Activated CD8-positive, alpha-beta memory T cell treated with anti-CD3 and anti-CD28 coated beads for 48 hours (primary cell): ENCODE measurements around the gene FAM53B.

Experiments
- DNase-seq, 3 experiments: peaks; one replicate each; pipeline ENCODE4 v3.0.0-alpha.2; 2020; ENCODE audit warnings: low read depth in 2 of 3, low spot score in 2 of 3

FAM53B gene

GRCh38 chr10:124587811-124588211, 156.4 kb downstream of the FAM53B start:
- DNase-seq = no peak

GRCh38 chr10:124586142-124586541, 158.0 kb downstream of the FAM53B start:
- DNase-seq = no peak

- DNase-seq = no peak
Observed at GRCh38 chr10:124579011-124579399, 165.2 kb downstream of the FAM53B start.

- no peak for DNase-seq
Observed at GRCh38 chr10:124578231-124579010, 165.8 kb downstream of the FAM53B start.

- no peak for DNase-seq
Observed at GRCh38 chr10:124577651-124578050, 166.5 kb downstream of the FAM53B start.

- DNase-seq = no peak
Observed at GRCh38 chr10:124576526-124577420, 167.4 kb downstream of the FAM53B start.

GRCh38 chr10:124575107-124576035, 168.8 kb downstream of the FAM53B start:
- DNase-seq = no peak

GRCh38 chr10:124574456-124575070, 169.6 kb downstream of the FAM53B start:
- DNase-seq = no peak

GRCh38 chr10:124573726-124574455, 170.3 kb downstream of the FAM53B start:
- no peak for DNase-seq

GRCh38 chr10:124572751-124573150, 171.4 kb downstream of the FAM53B start:
- no peak for DNase-seq

- DNase-seq = no peak
Observed at GRCh38 chr10:124570646-124571045, 173.5 kb downstream of the FAM53B start.

GRCh38 chr10:124569623-124570470, 174.3 kb downstream of the FAM53B start:
- DNase-seq = no peak
